Neural crest cell (in vitro differentiated cells): ENCODE data around the gene CEMIP. TPM values are rescaled to one million over a fixed set of nuclear protein-coding genes. Genes with fewer than 3 reads are reported as not detected.

Source experiments
- DNase-seq: peaks from one replicate; pipeline ENCODE4 v3.0.0; 2021; ENCODE audit warnings: low read depth, mixed read lengths, low spot score
- H3K27ac Mint-ChIP-seq: one replicate; pipeline ENCODE4 v1.8.0; 2021; ENCODE audit warnings: mild to moderate bottlenecking, mixed read lengths; ENCODE audit not compliant: unreplicated experiment
- H3K27me3 Mint-ChIP-seq: 2 replicates; pipeline ENCODE4 v1.8.0; 2021; ENCODE audit warnings: low read depth, mild to moderate bottlenecking, mixed read lengths
- H3K36me3 Mint-ChIP-seq: 2 replicates; pipeline ENCODE4 v1.8.0; 2021; ENCODE audit warnings: low read depth, mild to moderate bottlenecking, mixed read lengths
- H3K4me1 Mint-ChIP-seq: 2 replicates; pipeline ENCODE4 v1.8.0; 2021; ENCODE audit warnings: mixed read lengths
- H3K4me3 Mint-ChIP-seq: one replicate; pipeline ENCODE4 v1.8.0; 2021; ENCODE audit warnings: mild to moderate bottlenecking, mixed read lengths
- H3K9me3 Mint-ChIP-seq: 2 replicates; pipeline ENCODE4 v1.8.0; 2021; ENCODE audit warnings: mixed read lengths
- total RNA-seq: library from RNA; stranded (reverse); gene quantifications from 2 replicates; pipeline ENCODE4 v1.2.1, GENCODE V29; 2021
- TF ChIP-seq, protein P1 (sequence below): fragments of 200-600 bp; sonication (generic); conservative IDR thresholded peaks from 2 replicates; pipeline ENCODE4 v1.5.0; 2021; ENCODE audit warnings: antibody characterized with exemption, mild to moderate bottlenecking

Gene CEMIP
- total RNA-seq, 1 donor from 2014 or later: 0.33 TPM

DNA sequence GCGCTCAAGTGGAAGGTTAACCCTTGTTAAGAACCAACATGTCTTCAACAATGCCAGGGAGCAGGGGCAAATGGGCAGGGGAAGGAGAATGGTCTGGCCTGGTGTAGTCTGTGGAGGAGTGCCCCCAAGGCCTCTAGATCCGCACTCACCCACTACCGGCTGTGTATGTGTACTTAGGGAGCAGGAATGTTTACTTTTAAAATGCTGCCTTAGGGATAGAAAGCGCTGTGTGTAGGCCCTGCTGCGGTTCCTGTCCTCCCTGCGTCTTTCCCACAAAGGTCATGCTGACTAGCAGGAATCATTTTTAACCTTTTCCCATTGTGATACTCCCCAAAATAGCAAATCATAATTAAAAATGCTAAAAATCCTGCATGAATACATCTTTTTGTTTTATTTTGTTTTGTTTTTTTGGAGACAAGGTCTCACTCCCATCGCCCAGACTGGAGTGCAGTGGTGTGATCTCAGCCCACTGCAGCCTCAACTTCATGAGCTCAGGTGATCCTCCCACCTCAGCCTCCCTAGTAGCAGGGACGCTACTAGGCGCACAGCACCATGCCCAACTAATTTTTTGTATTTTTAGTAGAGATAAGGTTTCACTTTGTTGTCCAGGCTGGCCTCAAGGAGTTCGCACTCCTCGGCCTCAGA, 35.9 kb upstream of the CEMIP start:
- H3K27ac Mint-ChIP-seq: peak overlapping the region; percentile 31
- peaks cover 18% of the 10 kb centered on the region for H3K36me3 Mint-ChIP-seq
- TF ChIP-seq, protein P1, sequence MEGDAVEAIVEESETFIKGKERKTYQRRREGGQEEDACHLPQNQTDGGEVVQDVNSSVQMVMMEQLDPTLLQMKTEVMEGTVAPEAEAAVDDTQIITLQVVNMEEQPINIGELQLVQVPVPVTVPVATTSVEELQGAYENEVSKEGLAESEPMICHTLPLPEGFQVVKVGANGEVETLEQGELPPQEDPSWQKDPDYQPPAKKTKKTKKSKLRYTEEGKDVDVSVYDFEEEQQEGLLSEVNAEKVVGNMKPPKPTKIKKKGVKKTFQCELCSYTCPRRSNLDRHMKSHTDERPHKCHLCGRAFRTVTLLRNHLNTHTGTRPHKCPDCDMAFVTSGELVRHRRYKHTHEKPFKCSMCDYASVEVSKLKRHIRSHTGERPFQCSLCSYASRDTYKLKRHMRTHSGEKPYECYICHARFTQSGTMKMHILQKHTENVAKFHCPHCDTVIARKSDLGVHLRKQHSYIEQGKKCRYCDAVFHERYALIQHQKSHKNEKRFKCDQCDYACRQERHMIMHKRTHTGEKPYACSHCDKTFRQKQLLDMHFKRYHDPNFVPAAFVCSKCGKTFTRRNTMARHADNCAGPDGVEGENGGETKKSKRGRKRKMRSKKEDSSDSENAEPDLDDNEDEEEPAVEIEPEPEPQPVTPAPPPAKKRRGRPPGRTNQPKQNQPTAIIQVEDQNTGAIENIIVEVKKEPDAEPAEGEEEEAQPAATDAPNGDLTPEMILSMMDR: no peak
- no peak for DNase-seq
- no peaks in the 10 kb centered on the region for H3K27me3 Mint-ChIP-seq
- peaks cover 54% of the 10 kb centered on the region for H3K4me1 Mint-ChIP-seq
- peaks cover 13% of the 10 kb centered on the region for H3K9me3 Mint-ChIP-seq
- no peak overlapping the region for H3K4me3 Mint-ChIP-seq

DNA sequence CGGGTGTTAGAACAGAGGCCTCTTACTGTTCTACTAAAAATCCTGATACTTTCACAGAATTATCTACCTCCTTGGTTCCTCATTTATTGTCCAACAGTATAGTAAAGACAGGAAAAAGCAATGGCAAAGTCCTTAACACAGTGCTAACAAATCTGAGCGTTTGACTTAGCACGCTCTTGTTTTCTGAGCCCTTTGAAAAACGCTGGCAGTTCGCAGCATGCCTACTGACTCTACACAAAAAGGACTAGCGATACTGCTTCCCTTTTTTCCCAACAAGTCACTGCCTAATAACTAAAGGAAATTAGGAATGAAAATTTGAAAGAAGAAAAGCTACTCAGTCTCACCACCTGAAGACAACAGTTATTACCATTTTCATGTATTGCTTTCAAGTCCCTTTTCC, 34.8 kb upstream of the CEMIP start:
- H3K9me3 Mint-ChIP-seq: peaks cover 11% of the 10 kb centered on the region
- no peaks in the 10 kb centered on the region for H3K27me3 Mint-ChIP-seq
- H3K27ac Mint-ChIP-seq: peak overlapping the region; percentile 5
- H3K4me1 Mint-ChIP-seq: peaks cover 57% of the 10 kb centered on the region
- TF ChIP-seq, protein P1: no peak
- H3K36me3 Mint-ChIP-seq: peaks cover 10% of the 10 kb centered on the region
- H3K4me3 Mint-ChIP-seq: no peak overlapping the region
- no peak for DNase-seq

DNA sequence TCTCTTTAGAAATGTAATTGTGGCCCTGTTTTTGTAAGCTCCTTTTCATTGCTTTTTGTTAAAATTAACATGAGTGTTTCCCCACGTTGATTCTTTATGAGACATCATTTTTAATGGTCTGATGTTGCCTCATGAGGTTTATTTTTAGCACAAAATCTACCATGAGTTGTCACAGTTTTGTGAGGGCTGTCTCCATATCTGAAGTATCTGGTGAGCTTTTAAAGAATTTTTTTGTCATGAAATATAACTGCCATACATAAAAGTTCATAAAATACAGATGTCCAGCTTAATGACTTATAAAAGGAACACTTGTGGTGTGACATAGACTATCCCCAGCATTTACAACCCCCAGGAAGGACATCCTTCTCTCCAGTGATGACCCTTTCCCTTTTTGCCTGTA, 34.3 kb upstream of the CEMIP start:
- no peak for DNase-seq
- Mint-ChIP-seq H3K4me3 (peak overlapping the region; percentile 24), H3K9me3 (peaks cover 10% of the 10 kb centered on the region), H3K36me3 (peaks cover 7% of the 10 kb centered on the region), H3K27ac (peak overlapping the region; percentile 5), H3K4me1 (peaks cover 60% of the 10 kb centered on the region), H3K27me3 (no peaks in the 10 kb centered on the region)
- TF ChIP-seq, protein P1: no peak

DNA sequence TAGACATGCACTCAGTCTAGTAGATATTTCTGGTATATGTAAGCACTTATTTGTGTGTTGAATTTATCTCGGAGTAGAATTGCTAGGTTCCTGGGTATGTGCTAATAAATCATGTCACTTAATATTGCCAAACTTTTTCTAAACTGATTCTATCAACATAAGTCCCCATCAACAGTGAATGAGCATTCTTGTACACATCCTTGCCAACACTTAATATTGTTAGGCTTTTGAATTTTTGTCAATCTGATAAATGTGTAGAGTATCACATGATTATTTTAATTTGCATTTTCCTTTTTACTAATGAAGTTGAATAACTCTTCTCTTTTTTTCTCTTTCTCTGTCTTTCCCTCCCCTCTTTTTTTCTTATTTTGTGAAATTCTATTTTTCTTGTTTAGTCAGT, 33.3 kb upstream of the CEMIP start:
- DNase-seq: no peak
- Mint-ChIP-seq H3K27me3 (no peaks in the 10 kb centered on the region), H3K9me3 (peaks cover 7% of the 10 kb centered on the region), H3K36me3 (peaks cover 3% of the 10 kb centered on the region), H3K27ac (no peak overlapping the region), H3K4me1 (peaks cover 71% of the 10 kb centered on the region), H3K4me3 (no peak overlapping the region)
- TF ChIP-seq, protein P1: no peak

DNA sequence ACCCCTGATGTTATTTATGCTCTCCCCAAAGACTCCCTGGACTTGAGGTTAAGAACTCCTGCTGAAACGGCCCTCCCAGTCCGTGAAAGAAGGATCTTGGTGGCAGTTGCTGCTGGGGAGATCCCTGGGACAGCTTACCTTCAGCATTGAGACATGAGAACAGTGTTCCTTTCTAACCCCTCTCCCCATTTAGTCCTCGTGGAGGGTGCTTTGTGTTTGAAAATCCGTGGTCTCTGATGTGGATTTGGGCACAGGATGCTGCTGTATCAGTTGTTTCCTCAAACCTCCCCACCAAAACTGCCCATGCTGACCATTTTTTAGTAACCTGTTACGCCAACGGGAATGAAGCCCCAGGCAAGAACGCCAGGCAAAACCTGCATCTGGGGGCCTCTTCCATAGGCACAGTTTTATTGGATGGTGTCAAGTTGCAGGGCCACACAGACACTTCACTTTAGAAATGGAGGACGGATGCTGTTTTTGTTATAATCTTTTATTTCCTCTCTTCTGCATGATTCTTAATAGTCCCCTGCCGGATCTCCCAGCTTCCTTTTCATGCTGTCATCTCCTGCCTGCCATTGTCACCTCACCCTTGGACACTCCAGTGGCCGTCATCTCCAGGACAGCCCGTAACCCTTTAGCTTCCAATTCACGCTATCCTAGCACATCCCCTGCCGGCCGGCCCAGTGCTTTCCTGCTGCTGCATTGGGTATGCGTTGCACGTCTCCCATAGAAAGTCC, 31.7 kb upstream of the CEMIP start:
- H3K9me3 Mint-ChIP-seq: peaks cover 4% of the 10 kb centered on the region
- no peaks in the 10 kb centered on the region for H3K36me3 Mint-ChIP-seq
- peak overlapping the region; percentile 63 for H3K27ac Mint-ChIP-seq
- peak; percentile 26 for DNase-seq
- peaks cover 75% of the 10 kb centered on the region for H3K4me1 Mint-ChIP-seq
- TF ChIP-seq, protein P1: no peak
- peak overlapping the region; percentile 56 for H3K4me3 Mint-ChIP-seq
- no peaks in the 10 kb centered on the region for H3K27me3 Mint-ChIP-seq
